HG02610 (cell line): ENCODE data around the gene INAVA.
"Not testable (repeated sequence)": the region's sequence is repeated elsewhere in the genome, so short reads cannot be mapped to it uniquely, and the experiment has no call there.

Experiments
- ATAC-seq: cut with Tn5 transposase; IDR thresholded peaks from one replicate; pipeline ENCODE4 v1.9.1; 2021; ENCODE audit warnings: mild to moderate bottlenecking, moderate library complexity; ENCODE audit not compliant: unreplicated experiment

INAVA gene

DNA sequence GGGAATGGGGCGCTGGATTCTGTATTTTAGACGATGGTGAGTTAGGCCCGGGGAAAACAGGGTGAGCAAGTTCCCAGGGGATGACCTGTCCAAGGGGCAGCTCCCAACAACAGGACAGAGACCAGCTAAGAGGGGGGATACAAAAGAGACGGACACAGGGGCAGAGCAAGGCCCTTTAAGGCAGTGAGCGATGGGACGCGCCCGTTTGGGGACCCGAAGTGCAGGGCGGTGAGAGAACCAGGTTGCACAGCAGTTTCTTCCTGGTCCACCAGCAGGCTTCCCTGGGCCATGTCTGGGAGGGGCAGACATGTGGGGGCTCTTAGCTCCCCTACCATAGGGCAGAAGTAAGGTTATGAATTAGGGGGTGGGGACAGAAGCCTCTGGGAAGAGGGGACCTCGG, 22.0 kb downstream of the INAVA start:
- no peak for ATAC-seq

DNA sequence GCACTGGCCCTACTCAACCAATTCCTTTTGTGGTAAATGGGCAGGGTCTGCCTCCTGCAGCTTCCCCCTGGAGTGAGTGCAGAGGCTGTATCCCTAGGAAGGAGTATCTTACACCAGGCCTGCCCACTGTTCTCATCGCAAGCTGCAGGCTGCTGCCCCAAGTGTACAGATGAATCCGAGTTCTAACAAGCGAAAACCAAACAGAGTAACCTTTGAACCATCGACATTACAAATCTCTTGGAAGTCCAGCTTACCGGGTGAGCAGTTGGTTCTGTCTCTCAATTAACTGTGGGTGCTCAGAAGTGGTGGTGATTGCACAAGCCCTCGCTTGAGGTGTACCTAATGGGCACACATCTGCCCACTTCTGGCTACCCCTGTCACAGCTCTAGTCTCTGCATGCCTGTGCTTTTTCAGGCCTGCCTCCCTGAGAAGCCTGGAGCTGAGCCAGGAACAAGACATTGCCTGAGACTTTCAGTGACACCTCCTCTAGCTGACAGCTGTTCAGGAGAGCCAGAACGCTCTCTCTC, 22.7 kb downstream of the INAVA start:
- no peak for ATAC-seq

DNA sequence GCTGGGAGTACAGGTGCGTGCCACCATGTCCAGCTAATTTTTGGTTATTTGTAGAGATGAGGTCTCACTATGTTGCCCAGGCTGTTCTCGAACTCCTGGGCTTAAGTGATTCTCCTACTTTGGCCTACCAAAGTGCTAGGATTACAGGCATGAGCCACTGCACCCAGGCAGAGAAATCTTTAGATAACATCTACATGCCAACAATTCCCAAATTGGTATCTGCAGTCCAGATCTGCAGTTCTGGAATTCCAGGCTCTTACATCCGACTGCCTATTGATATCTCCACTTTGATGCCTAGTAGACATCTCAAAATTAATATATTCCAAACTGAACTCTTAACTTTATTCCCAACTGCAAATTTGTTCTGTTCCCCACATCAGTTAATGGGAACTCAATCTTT, 23.3 kb downstream of the INAVA start:
- ATAC-seq: no peak

DNA sequence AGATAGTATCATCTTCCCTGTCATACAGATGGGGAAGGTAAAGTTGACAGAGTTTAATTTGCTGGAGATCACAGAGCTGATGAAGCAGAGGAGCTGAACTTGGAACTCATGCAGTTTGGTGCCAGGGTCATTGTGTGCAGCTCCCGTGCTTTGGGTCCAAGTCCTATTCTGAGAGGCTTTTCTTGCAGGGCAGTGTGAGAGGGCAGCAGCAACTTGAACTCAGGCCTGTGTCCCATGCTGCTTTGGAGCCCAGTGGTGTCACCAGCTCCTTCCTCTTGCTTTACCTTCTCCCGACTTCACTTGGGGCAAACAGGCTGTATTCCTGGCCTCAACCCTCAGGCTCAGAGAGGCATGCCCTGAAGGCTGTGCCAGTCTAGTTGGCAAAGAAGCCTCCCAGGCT, 24.7 kb downstream of the INAVA start:
- no peak for ATAC-seq

DNA sequence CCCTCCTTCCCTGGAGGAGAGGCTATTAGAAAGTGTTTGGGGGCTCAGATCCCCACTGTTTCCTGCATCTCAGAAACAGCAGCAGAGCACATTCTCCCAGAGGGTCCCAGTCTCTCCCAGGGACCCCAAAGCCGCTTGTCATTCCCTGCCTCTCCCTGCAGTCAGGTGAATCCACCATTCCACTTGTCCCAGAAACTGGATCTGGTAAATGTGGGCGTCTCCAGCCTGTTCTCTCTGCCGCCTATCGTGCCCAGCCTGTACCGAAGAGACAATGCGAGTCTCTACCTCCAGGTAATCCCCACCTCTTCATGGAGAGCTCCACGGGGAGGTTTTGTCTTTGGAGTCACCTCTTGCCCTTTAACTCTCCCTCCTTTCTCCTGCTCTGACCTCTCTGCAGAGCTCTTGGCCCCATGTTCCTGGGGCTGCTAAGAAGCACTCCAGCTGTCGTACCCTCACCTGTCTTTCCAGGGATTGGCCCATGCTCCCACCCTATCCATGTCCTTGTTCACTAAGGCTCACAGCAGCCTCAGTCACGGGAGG, 26.9 kb downstream of the INAVA start:
- no peak for ATAC-seq

DNA sequence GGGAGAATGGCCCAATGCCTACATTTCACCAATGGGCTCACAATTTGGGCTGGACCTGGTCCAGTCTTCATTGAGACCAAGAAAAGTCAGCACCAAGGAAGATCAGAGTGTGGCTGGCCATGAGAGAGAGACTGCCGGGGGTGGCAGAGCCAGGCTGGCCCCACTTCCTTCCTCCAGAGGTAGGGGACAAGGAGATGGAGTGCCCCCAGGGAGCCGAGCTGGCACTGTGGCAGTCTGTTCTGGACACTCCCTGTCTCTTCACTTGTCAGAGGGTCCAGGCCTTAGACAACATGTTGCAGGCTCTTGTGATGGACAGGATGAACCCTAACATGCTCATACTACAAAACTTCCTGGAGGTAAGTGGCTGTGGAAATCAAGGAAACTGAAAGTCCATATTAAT, 27.7 kb downstream of the INAVA start:
- ATAC-seq: no peak

DNA sequence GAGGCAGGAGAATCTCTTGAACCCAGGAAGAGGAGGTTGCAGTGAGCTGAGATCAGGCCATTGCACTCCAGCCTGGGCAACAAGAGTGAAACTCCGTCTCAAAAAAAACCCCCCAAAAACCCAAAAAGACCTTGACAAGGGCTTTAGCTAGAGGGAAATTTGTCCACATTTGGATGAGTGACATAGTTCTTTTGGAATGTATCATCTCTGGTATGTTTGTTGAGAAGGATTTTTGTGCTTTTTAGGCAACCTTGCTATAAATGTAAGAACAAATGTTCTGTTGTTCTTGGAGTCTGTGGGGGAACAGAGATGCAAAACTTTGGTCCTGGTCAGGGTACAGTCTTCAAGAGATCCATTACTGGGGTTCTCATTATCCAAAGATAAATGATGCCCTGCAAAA, 28.9 kb downstream of the INAVA start:
- ATAC-seq: no peak

DNA sequence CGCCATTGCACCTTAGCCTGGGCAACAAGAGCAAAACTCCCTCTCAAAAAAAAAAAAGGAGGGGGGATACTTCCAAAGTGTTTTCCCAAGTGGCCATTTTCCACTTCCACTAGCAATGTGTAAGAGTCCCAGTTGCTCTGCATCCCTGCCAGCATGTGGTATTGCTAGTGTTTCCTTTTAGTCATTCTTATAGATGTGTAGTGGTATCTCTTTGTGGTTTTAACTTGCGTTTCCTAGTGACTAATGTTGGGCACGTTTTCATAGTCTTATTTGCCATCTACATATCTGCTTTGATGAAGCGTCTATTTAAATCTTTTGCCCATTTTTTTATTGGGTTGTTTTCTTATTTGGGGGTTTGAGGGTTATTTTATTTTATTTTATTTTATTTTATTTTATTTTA, 31.1 kb downstream of the INAVA start:
- ATAC-seq: no peak

DNA sequence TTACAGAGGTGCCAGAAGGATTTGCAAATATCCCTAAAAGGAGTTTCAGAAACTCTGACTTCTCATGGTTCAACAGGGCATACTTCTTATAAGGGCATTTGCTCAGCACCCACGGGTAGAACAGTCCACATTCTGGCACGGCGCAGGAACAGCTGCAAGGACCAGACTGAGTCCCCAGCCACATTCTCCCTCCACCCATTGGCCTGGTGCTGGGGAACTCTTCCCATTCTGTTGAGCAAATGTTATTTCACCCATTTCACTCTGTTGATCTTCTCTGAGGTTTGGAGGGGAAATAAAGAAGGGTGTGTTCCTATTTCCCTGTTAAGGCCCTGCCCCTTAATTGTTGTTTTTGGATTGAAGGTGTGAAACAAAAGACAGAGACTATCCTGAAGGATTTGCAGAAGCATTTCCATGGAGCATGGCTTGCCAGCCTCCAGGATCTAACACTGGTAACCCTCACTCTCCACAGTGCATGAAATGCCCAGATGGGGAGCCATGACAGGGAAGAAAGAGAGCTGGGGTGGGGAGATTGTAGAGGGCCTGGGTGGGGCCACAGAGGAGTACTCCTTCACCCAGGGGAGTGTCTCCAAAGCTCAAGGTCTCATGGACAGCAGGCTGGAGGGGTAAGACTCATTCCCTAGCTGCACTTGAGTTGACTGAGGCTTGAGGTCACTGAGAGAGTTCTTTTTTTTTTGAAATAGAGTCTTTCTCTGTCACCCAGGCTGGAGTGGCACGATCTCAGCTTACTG, 35.0 kb downstream of the INAVA start:
- ATAC-seq: no peak

DNA sequence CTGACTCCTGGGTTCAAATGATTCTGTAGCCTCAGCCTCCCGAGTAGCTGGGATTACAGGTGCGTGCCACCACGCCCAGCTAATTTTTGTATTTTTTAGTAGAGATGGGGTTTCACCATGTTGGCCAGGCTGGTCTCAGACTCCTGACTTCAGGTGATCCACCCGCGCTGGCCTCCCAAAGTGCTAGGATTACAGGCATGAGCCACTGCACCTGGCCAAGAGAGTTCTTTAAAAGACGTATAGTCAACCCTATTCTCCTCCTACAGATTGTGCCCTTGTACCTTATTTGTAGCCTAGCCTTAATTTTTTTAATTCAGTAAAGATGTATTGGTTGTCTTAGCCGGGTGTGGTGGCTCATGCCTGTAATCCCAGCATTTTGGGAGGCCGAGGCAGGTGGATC, 35.6 kb downstream of the INAVA start:
- not testable (repeated sequence) for ATAC-seq

DNA sequence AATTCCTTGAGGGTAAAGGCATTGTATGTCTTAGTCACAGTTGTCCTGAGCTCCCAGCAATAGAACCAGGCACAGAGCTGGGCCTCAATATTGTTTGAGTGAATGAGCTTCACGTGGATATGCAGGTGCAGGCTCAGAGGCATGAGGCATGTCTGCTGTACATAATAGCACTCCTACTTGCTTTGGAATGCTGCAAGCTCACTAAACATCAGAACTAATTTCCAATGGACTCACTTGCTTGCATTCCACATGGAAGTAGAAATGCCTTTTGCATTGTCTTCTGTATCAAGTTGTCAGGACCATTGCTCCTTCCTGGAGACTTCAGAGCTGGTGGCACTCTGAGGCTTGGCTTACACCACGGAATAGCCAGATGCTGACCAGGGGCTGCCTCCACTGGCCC, 37.1 kb downstream of the INAVA start:
- ATAC-seq: no peak

DNA sequence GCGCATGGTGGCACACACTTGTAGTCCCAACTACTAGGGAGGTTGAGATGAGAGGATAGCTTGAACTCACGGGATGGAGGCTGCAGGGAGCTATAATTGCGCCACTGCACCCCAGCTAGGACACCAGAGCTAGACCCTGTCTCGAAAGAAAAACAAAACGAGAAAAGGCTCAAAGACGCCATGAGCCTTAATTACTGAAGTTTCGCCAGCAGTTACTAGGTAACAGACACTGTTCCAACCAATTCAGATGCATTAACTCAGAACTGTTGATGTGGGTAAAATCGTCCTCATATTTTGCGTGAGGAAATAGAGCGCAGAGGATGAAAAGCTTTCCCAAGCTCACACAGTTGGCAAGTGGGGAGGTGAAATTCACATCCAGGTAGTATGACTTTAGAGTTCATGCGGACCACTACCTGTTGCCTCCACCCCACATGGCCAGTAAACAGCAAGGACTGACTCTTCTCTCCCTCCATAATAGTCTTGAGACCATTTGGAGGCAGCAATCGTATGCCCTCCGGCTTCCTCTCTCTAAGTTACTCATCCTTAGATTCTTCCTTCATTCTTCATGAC, 40.1 kb downstream of the INAVA start:
- no peak for ATAC-seq

DNA sequence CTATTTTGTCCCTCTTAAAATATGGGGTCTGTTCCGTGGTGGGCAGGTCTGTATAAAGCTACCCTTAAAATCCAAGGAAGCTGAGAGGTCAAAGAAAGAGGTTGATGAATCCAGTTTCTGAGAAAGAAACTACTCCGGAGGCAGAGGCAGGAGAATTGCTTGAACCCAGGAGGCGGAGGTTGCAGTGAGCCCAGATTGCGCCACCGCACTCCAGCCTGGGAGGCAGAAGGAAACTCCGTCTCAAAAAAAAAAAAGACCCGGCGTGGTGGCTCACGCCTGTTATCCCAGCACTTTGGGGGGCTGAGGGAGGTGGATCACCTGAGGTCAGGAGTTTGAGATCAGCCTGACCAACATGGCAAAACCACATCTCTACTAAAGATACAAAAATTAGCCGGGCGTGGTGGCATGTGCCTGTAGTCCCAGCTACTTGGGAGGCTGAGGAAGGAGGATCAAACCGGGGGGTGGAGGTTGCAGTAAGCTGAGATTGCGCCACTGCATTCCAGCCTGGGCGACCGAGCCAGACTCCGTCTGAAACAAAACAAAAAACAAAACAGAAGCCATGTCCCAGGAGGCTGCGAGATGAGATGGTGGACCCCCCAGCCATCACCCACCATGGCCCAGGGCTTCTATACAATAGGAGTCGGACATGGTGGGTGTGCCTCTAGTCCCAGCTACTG, 40.7 kb downstream of the INAVA start:
- ATAC-seq: not testable (repeated sequence)

DNA sequence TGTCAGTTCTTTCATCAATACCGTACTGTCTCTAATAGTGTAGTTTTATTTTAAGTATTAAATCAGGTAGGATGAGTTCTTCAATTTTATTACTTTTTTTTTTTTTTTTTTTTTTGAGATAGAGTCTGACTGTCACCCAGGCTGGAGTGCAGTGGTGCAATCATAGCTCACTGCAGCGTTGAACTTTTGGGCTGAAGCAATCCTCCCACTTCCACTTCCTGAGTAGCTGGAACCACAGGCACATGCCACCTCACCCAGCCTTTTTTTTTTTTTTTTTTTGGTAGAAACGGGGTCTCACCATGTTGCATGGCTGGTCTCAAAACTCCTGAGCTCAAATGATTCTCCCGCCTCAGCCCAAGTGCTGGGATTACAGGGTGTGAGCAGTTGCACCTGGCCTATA, 44.3 kb downstream of the INAVA start:
- no peak for ATAC-seq

DNA sequence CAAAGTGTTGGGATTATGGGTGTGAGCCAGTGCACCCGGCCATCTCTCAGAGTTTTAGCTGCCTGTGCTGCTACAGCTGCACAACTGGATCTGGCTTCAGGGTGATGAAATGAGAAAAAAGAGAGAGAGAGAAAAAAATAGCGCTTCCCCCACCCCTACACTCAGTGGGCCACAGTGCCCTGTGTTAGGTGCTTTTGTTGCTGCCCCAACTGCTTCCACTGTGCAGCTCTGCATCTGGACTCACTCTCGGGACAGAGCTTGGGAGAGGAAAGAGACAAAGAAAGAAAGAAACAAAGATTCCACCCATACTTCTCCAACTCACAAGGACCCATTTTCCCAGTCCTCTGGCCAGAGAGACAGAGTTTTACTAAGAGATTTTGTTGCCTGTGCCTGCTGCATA, 50.4 kb downstream of the INAVA start:
- no peak for ATAC-seq

DNA sequence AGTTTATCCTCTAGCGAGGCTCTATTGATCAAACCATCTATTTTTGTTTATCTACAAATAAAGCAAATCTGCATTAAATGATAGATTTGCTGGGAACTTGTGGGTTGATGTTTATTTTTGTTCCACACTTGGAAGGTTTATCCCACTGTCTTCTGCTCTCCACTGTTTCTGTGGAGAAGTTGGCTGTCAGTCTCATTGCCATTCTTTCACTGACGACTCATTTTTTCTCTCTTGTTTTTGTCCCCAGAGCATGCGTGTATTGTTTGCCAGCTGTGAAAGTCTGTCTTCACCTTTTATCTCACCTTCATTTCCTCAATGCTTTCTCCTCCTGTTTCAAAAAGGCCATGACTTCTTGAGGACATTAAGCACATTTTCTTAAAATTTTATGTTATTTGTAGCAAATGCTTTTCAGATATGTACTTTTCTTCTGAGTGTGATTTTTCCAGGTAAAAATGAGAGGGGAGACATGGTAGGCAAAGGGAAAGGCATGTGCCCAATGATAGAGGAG, 52.4 kb downstream of the INAVA start:
- no peak for ATAC-seq

DNA sequence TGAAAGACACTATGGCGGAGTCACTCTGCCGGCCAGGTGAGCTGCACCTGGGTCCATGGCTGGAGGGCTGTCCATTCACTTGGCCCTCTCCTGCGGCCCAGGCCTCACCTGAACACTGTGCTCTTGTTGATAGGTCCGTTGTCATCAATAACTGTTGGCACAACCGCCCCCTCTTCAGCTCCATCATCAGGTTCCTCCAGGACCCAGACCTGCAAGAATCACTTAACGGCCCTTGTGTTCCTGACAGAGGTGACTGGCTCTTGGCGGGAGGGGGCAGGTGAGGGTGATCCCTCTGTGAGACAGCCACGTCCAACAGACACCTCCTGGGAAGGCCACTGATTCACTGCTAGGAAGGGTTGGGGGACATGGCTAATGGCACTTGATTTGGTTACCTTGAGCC, 54.9 kb downstream of the INAVA start:
- no peak for ATAC-seq

DNA sequence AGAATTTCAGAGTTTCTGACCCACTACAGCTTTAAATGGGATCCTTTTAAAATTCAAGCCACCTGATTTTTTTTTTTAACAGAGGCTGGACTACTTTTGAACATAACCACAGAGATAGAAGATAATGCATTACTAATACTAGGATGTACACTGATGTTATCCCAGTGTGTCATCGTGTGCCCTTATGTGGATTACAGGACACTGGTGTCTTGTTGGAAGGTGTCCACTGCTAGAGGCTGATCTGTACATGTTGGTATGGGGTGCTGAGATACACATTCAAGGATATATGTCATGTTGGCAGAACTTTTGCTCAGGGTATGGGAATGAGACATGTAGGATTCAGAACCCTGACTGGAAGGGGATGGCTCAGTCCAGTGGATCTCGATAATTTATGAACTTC, 56.3 kb downstream of the INAVA start:
- no peak for ATAC-seq

DNA sequence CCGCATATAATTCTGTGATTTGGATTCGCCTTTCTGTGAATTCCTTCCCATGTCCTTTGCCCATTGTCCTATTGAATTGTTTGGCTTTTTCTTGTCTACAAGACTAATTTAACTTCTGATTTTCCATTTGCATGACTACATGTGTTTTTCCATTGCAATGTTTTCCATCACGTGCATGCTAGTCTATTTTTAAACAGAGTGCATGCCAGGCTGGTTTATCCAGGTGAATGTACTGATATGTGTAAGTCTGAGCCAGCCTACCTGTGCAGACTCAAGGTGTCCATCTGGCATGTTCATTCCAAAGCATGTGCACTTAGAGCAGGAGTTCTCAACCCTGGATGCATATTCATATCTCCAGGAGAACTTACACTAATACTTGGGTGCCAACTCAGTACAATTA, 59.7 kb downstream of the INAVA start:
- no peak for ATAC-seq

DNA sequence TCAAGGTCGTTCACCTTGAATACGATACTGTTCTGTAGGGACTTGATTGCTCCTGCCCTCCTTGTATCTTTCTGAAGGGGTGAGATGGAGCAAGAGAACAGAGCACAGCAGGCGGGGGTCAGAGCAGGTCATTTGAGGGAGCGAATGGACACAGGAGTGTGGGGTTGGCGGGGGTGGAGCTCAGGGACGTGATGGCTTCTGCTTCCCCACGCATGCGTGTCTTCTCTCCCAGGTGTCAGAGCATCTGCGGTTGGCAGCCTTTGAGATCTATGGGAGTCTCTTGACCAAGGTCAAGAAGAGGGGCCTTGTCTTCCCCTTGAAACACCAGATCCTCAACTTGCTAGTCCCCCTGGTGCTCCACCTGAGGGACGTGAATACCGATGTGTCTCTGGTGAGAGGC, 63.9 kb downstream of the INAVA start:
- ATAC-seq: no peak

DNA sequence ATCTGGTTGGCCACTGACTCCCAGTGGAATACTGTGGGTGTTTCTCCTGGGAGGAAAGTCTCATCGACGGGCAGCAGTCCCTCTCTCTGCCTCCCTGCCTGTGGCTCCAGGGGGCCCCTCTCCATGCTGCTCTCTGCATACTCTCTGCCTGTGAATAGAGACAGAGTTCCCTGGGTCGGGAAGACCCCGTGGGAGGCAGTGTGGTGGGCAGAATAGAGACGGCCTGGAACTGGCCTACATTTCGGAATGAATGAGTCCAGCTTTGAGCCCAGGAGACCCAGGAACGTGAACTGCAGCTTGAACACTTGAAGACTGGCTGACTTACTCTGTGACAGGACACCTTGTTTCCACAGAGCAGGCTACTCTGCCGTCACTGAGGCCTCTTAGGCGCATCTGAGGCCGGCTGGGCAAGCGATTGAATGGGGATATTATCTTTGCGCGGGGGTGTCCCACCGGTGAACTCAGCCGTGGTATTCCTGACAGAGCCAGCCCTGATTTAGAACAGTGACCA, 64.8 kb downstream of the INAVA start:
- ATAC-seq: no peak
